Central memory CD8-positive, alpha-beta T cell (primary cell): ENCODE data around the gene WDHD1.
"Not testable (repeated sequence)": the region's sequence is repeated elsewhere in the genome, so short reads cannot be mapped to it uniquely, and the experiment has no call there.

Experiments used
- ATAC-seq: fragments of 150-1000 bp; cut with Tn5 transposase; replicated peaks from 2 replicates; pipeline ENCODE4 v1.10.0; 2022; ENCODE audit warnings: mild to moderate bottlenecking, moderate FRiP score, moderate number of reproducible peaks; ENCODE audit not compliant: poor library complexity, severe bottlenecking; ENCODE audit errors: extremely low read depth
- DNase-seq, 2 donors: peaks; one replicate each; pipeline ENCODE4 v3.0.0; 2021; ENCODE audit warnings: low spot score in 2 of 2
- H3K27ac Mint-ChIP-seq: one replicate; pipeline ENCODE4 v1.8.0; 2022; ENCODE audit warnings: low read depth, mild to moderate bottlenecking, moderate library complexity, mixed read lengths
- H3K27me3 Mint-ChIP-seq: one replicate; pipeline ENCODE4 v1.8.0; 2022; ENCODE audit warnings: mixed read lengths
- H3K36me3 Mint-ChIP-seq: one replicate; pipeline ENCODE4 v1.8.0; 2022; ENCODE audit warnings: mild to moderate bottlenecking, moderate library complexity, mixed read lengths; ENCODE audit not compliant: insufficient read depth
- H3K4me1 Mint-ChIP-seq: one replicate; pipeline ENCODE4 v1.8.0; 2022; ENCODE audit warnings: mixed read lengths
- H3K4me3 Mint-ChIP-seq: one replicate; pipeline ENCODE4 v1.8.0; 2022; ENCODE audit warnings: mild to moderate bottlenecking, moderate library complexity, mixed read lengths
- H3K9me3 Mint-ChIP-seq: one replicate; pipeline ENCODE4 v1.8.0; 2022; ENCODE audit warnings: mixed read lengths

Gene WDHD1

DNA sequence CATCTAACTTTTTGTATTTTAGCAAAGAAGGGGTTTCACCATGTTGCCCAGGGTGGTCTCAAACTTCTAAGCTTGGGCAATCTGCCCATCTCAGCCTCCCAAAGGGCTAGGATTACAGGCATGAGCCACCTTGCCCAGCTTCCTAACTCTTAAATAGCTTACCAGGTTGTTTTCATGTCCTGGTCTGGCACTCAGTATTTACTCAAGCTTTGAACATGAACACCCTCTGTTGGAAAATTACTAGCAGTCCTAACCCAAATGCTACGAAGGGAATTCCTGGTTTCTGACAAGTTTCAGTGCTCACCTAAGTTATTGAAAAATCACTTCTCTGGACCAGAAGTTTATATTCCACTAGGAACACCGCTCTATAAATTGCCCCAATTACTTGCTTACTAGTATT, 91.8 kb downstream of the WDHD1 start:
- Mint-ChIP-seq H3K27me3 (no peaks in the 10 kb centered on the region), H3K4me1 (no peaks in the 10 kb centered on the region), H3K36me3 (no peaks in the 10 kb centered on the region)

DNA sequence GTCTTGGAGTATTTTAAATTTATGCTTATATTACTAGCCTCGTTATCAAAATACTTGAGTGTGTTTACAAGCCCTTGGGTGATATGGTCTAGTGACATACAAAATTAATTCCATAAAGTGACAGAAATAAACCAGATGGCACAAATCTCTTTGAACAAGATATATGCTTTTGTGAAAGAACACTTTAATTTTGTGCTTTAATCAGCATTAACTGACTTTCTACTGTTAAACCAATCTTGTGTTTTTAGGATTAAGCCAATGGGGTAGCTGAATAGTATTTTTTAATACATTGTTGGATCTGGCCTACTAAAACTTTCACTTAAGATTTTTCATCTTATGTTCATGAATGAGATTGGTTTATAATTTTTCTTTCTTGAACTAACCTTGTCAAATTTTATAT, 93.9 kb downstream of the WDHD1 start:
- DNase-seq (no peak), ATAC-seq (no peak)
- H3K4me1 Mint-ChIP-seq, result no peaks in the 10 kb centered on the region
- no peak overlapping the region for H3K27ac Mint-ChIP-seq
- no peaks in the 10 kb centered on the region for H3K27me3 Mint-ChIP-seq
- H3K9me3 Mint-ChIP-seq, result no peaks in the 10 kb centered on the region
- no peak overlapping the region for H3K4me3 Mint-ChIP-seq
- no peaks in the 10 kb centered on the region for H3K36me3 Mint-ChIP-seq

More for the DNA sequence above, 91.8 kb downstream of the WDHD1 start:
- H3K4me3 Mint-ChIP-seq, result no peak overlapping the region
- ATAC-seq (no peak), DNase-seq (no peak)
- H3K27ac Mint-ChIP-seq, result no peak overlapping the region
- no peaks in the 10 kb centered on the region for H3K9me3 Mint-ChIP-seq

- ATAC-seq (no peak), DNase-seq (no peak)
- H3K9me3 Mint-ChIP-seq, result no peaks in the 10 kb centered on the region
- H3K27me3 Mint-ChIP-seq, result no peaks in the 10 kb centered on the region
- no peaks in the 10 kb centered on the region for H3K4me1 Mint-ChIP-seq
- no peak overlapping the region for H3K4me3 Mint-ChIP-seq
- H3K36me3 Mint-ChIP-seq, result no peaks in the 10 kb centered on the region
- H3K27ac Mint-ChIP-seq, result no peak overlapping the region
Measured at GRCh38 chr14:54931598-54932340, 95.1 kb downstream of the WDHD1 start.

GRCh38 chr14:54931101-54931500, 95.8 kb downstream of the WDHD1 start:
- ATAC-seq (no peak), DNase-seq (no peak)
- no peaks in the 10 kb centered on the region for H3K4me1 Mint-ChIP-seq
- H3K9me3 Mint-ChIP-seq, result no peaks in the 10 kb centered on the region
- no peak overlapping the region for H3K27ac Mint-ChIP-seq
- H3K27me3 Mint-ChIP-seq, result no peaks in the 10 kb centered on the region
- no peak overlapping the region for H3K4me3 Mint-ChIP-seq
- no peaks in the 10 kb centered on the region for H3K36me3 Mint-ChIP-seq

- Mint-ChIP-seq H3K4me3 (no peak overlapping the region), H3K9me3 (no peaks in the 10 kb centered on the region)
Measured at GRCh38 chr14:54929556-54929955, 97.3 kb downstream of the WDHD1 start.

GRCh38 chr14:54928216-54928615, 98.7 kb downstream of the WDHD1 start:
- no peaks in the 10 kb centered on the region for H3K36me3 Mint-ChIP-seq
- no peak overlapping the region for H3K4me3 Mint-ChIP-seq
- H3K27ac Mint-ChIP-seq, result no peak overlapping the region
- DNase-seq, result no peak
- no peak for ATAC-seq
- H3K9me3 Mint-ChIP-seq, result no peaks in the 10 kb centered on the region
- H3K4me1 Mint-ChIP-seq, result no peaks in the 10 kb centered on the region
- H3K27me3 Mint-ChIP-seq, result peaks cover 10% of the 10 kb centered on the region

More at GRCh38 chr14:54929556-54929955, 97.3 kb downstream of the WDHD1 start:
- ATAC-seq, result no peak
- Mint-ChIP-seq H3K4me1 (no peaks in the 10 kb centered on the region), H3K36me3 (no peaks in the 10 kb centered on the region), H3K27ac (no peak overlapping the region), H3K27me3 (peaks cover 6% of the 10 kb centered on the region)
- DNase-seq, result no peak

DNA sequence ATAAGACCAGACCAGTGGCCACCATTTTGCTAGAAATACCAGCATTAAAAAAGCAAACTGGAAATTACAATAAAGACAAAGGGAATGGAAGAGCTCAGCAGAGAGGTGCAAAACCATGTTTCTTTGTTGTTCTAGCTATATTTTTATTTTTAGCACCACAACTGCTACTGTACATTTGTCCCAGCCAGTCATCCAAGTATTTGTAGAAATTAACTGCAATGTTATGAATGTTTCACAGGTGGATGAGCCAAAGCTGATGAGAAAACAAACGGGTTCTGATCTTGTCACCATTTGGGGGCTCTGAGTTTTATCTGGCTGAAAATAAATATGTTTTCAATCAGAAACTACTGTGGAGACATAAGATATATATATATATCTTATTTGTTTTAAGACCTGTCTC, 99.3 kb downstream of the WDHD1 start:
- H3K27me3 Mint-ChIP-seq, result peaks cover 10% of the 10 kb centered on the region
- H3K27ac Mint-ChIP-seq, result no peak overlapping the region
- no peaks in the 10 kb centered on the region for H3K4me1 Mint-ChIP-seq
- no peaks in the 10 kb centered on the region for H3K36me3 Mint-ChIP-seq
- H3K4me3 Mint-ChIP-seq, result no peak overlapping the region
- ATAC-seq (no peak), DNase-seq (no peak)
- no peaks in the 10 kb centered on the region for H3K9me3 Mint-ChIP-seq

DNA sequence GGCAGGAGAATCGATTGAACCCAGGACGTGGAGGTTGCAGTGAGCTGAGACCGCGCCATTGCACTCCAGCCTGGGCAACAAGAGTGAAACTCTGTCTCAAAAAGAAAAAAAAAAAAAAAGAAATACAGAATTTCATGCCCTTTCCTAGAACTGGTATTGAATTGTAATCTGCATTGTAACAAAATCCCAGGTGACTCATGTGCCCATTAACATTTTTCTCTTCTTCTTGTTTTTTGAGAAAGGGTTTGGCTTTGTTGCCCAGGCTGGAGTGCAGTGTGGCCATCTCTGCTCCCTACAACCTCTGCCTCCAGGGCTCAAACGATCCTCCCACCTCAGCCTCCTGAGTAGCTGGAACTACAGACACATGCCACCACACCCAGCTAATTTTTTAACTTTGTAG, 100.3 kb downstream of the WDHD1 start:
- peaks cover 10% of the 10 kb centered on the region for H3K27me3 Mint-ChIP-seq
- not testable (repeated sequence) for H3K4me3 Mint-ChIP-seq, ATAC-seq

DNA sequence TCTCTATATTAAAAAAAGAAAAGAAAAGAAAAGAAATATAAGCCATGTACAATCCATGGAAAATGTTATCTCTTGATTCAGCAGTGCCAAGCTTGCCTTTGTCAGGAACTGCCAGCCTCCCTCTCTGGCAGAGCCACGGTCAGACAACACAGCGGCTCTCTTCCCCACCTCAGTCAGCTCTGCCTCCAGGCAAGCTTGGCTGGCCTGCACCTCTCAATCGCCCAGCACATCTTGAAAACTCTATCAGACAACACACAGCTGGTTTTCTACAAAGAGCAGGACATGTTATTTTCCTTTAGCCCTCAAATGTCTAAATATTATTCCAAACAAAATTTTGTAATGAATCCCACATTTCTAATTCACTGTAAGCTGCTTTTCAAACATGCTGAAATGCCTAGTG, 104.3 kb downstream of the WDHD1 start:
- Mint-ChIP-seq H3K36me3 (no peaks in the 10 kb centered on the region), H3K9me3 (no peaks in the 10 kb centered on the region), H3K4me1 (no peaks in the 10 kb centered on the region), H3K27me3 (peaks cover 10% of the 10 kb centered on the region), H3K4me3 (no peak overlapping the region), H3K27ac (no peak overlapping the region)
- DNase-seq (no peak), ATAC-seq (no peak)

More for the DNA sequence above, 100.3 kb downstream of the WDHD1 start:
- not testable (repeated sequence) for DNase-seq, H3K36me3 Mint-ChIP-seq, H3K9me3 Mint-ChIP-seq, H3K27ac Mint-ChIP-seq, H3K4me1 Mint-ChIP-seq

- H3K4me1 Mint-ChIP-seq, result no peaks in the 10 kb centered on the region
- H3K9me3 Mint-ChIP-seq, result no peaks in the 10 kb centered on the region
- DNase-seq (no peak), ATAC-seq (no peak)
- H3K27ac Mint-ChIP-seq, result no peak overlapping the region
- H3K4me3 Mint-ChIP-seq, result no peak overlapping the region
- peaks cover 9% of the 10 kb centered on the region for H3K27me3 Mint-ChIP-seq
- no peaks in the 10 kb centered on the region for H3K36me3 Mint-ChIP-seq
Measured at GRCh38 chr14:54920052-54920451, 106.8 kb downstream of the WDHD1 start.

GRCh38 chr14:54919330-54919729, 107.6 kb downstream of the WDHD1 start:
- H3K4me3 Mint-ChIP-seq, result no peak overlapping the region
- H3K36me3 Mint-ChIP-seq, result no peaks in the 10 kb centered on the region
- no peak for DNase-seq
- H3K27ac Mint-ChIP-seq, result no peak overlapping the region
- no peak for ATAC-seq
- H3K9me3 Mint-ChIP-seq, result no peaks in the 10 kb centered on the region
- H3K27me3 Mint-ChIP-seq, result peaks cover 2% of the 10 kb centered on the region
- no peaks in the 10 kb centered on the region for H3K4me1 Mint-ChIP-seq

DNA sequence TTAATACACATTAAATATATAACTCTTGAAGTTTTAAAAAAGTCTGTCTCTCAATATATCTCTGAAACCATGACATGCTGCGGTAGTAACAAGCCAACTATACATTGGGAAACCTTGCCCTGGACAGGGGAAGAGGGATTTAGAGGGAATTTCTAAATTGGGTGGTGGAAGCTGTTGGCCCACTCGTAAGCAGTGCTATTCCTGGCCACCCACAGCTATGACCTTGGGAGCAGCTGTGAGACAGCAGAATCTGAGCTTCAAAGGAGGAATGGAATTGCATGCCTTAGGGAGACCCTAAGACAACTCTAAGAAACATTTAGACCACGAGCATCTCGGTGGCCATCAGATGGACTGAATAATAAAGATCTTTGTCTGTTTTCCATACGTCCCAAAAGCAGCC, 108.5 kb downstream of the WDHD1 start:
- Mint-ChIP-seq H3K27me3 (no peaks in the 10 kb centered on the region), H3K9me3 (no peaks in the 10 kb centered on the region), H3K27ac (no peak overlapping the region), H3K36me3 (no peaks in the 10 kb centered on the region), H3K4me3 (no peak overlapping the region), H3K4me1 (no peaks in the 10 kb centered on the region)
- ATAC-seq (no peak), DNase-seq (no peak)

- DNase-seq, result no peak
- H3K27me3 Mint-ChIP-seq, result no peaks in the 10 kb centered on the region
- ATAC-seq, result no peak
- H3K27ac Mint-ChIP-seq, result no peak overlapping the region
- H3K4me3 Mint-ChIP-seq, result no peak overlapping the region
- no peaks in the 10 kb centered on the region for H3K4me1 Mint-ChIP-seq
- H3K9me3 Mint-ChIP-seq, result no peaks in the 10 kb centered on the region
- H3K36me3 Mint-ChIP-seq, result no peaks in the 10 kb centered on the region
Measured at GRCh38 chr14:54916101-54916500, 110.8 kb downstream of the WDHD1 start.
